Smooth muscle cell (in vitro differentiated cells): Measurements from ENCODE around the gene RAD51B. TPM values are rescaled to one million over a fixed set of nuclear protein-coding genes. Genes with fewer than 3 reads are reported as not detected.

Experiments used
- DNase-seq: peaks from one replicate; lab custom pipeline; 2025; ENCODE audit not compliant: unreplicated experiment; lab: John Stamatoyannopoulos, UW
- H2AFZ ChIP-seq: fragments of 200-600 bp; sonication (generic); 2 replicates; pipeline ENCODE4 v1.6.0; 2016; ENCODE audit warnings: antibody characterized with exemption, low read depth, mild to moderate bottlenecking
- H3F3A ChIP-seq: fragments of 200-600 bp; sonication (generic); 2 replicates; pipeline ENCODE4 v1.6.0; 2017; ENCODE audit warnings: antibody characterized with exemption, low read depth
- H3K27ac ChIP-seq: fragments of 200-600 bp; sonication (generic); 2 replicates; pipeline ENCODE4 v1.5.1; 2016; ENCODE audit warnings: low read depth, mild to moderate bottlenecking
- H3K27me3 ChIP-seq: fragments of 200-600 bp; sonication (generic); 2 replicates; pipeline ENCODE4 v1.6.1; 2016; ENCODE audit warnings: low read depth, mild to moderate bottlenecking
- H3K36me3 ChIP-seq: fragments of 200-600 bp; sonication (generic); 2 replicates; pipeline ENCODE4 v1.5.1; 2016; ENCODE audit warnings: low read depth
- H3K4me1 ChIP-seq: fragments of 200-600 bp; sonication (generic); 2 replicates; pipeline ENCODE4 v1.5.1; 2016; ENCODE audit warnings: low read depth
- H3K4me2 ChIP-seq: fragments of 200-600 bp; sonication (generic); 2 replicates; pipeline ENCODE4 v1.6.0; 2016; ENCODE audit warnings: mild to moderate bottlenecking
- H3K4me3 ChIP-seq: fragments of 200-600 bp; sonication (generic); 2 replicates; pipeline ENCODE4 v1.5.1; 2016; ENCODE audit warnings: mild to moderate bottlenecking
- H3K79me2 ChIP-seq: fragments of 200-600 bp; sonication (generic); 2 replicates; pipeline ENCODE4 v1.6.0; 2016; ENCODE audit warnings: low read depth, mild to moderate bottlenecking
- H3K9ac ChIP-seq: fragments of 200-600 bp; sonication (generic); 2 replicates; pipeline ENCODE4 v1.6.0; 2016; ENCODE audit warnings: low read depth
- H3K9me3 ChIP-seq: fragments of 200-600 bp; sonication (generic); replicated peaks from 2 replicates; pipeline ENCODE4 v1.5.1; 2016; ENCODE audit warnings: low read depth
- H4K20me1 ChIP-seq: fragments of 200-600 bp; sonication (generic); 2 replicates; pipeline ENCODE4 v1.6.0; 2016; ENCODE audit warnings: low read depth
- WGBS: methylation state at CpG from one replicate; pipeline ENCODE4 v1.1.7; 2016; ENCODE audit warnings: low lambda C conversion rate; 5-methylcytosine and 5-hydroxymethylcytosine counted together
- polyA plus RNA-seq: library from polyadenylated mRNA; unstranded; fragments of >200 nt; fragmentation: Nextera tagmentation; extraction: Ambion mirVana; gene quantifications from 2 replicates; pipeline ENCODE4 v1.2.1, GENCODE V29; 2016
- total RNA-seq: library from RNA; depleted of rRNA; stranded (reverse); fragments of >200 nt; gene quantifications from 2 replicates; pipeline ENCODE4 v1.2.3, GENCODE V29; 2014
- TF ChIP-seq, protein P1 (sequence below): fragments of 200-600 bp; sonication (generic); IDR thresholded peaks from 2 replicates; pipeline ENCODE4 v1.5.1; 2017; ENCODE audit warnings: borderline replicate concordance, mild to moderate bottlenecking, antibody characterized with exemption; ENCODE audit not compliant: insufficient read depth, poor library complexity, severe bottlenecking

Gene RAD51B
- total and polyA plus RNA-seq, 2 experiments from 2014 or later, result 4.6 to 5.3 TPM

DNA sequence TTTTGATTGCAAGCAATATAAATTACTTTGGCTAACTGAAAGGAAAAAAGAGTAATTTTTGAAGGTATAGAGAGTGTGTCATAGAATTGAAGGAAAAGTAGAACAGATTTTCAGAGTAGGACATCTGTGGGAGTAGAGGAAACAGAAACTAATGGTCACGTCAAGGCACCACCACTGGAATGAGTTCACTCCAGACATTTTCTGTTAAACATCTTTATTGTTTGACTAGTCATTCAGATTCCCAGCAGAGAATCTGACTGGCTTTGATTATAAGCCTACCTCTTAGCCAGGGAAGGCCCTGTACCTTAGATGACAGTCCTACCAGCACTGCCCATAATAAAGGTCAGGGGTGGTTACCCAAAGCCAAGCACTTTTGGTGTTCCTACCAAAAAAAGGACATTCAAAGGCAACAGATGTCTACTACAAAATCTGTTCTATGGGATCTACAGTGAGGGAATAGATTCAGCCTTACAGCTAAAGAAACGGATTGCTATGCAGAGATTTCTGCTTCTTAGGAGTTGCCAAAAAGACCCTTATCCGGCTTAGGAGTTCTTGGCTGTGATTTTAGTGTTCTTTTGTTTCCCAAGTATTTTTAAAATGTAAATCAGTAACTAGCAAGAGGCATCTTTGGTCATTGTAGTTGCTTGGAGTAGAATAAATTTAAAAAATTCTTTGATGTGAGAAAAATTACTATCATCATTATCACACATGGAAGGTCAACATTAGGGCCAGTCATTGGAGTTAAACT is 410.8 kb downstream of the RAD51B start:
- H3K9ac ChIP-seq, result no peak overlapping the region
- no peak overlapping the region for H3K4me3 ChIP-seq

DNA sequence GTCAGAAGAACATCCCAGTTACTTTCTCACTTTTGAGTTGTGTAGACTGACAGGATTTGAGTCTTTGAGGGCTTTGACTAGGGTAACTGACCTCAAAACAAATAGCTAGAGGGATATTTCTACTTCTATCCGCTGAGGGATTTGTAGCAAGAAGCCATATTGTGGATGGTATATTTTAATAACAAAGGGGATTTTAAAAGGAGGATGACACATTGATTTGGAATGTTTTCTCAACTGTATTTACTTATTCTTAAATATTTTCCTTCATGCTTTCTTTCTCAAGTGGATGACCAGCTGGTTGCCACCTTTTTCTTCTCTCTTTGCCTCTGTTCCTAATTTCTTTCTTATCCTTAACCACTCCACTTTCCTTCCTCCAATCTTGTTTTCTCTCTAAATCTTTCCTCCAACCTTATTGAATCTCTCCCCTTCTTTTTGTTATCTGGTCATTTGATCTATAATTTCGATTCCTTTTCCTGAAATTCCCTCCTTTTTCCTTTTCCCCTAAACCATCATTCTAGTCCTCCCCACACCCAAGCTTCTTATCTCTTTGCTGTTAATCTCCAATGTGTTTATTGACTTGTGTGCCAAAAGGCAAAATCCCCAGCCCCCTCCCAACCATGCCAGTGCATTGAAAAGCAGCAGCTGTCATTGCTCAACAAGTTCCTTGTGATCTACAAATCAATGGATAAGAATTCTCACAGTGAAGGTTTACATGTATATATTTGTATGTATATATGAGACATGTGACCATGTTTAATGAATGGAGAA is 411.6 kb downstream of the RAD51B start:
- no peak for DNase-seq
- H3K4me3 ChIP-seq, result no peak overlapping the region
- peak overlapping the region; percentile 58 for H3K4me2 ChIP-seq
- peak overlapping the region; percentile 77 for H3K9ac ChIP-seq
- H2AFZ ChIP-seq, result no peak overlapping the region
- no peaks in the 10 kb centered on the region for H3K36me3 ChIP-seq
- TF ChIP-seq, protein P1, sequence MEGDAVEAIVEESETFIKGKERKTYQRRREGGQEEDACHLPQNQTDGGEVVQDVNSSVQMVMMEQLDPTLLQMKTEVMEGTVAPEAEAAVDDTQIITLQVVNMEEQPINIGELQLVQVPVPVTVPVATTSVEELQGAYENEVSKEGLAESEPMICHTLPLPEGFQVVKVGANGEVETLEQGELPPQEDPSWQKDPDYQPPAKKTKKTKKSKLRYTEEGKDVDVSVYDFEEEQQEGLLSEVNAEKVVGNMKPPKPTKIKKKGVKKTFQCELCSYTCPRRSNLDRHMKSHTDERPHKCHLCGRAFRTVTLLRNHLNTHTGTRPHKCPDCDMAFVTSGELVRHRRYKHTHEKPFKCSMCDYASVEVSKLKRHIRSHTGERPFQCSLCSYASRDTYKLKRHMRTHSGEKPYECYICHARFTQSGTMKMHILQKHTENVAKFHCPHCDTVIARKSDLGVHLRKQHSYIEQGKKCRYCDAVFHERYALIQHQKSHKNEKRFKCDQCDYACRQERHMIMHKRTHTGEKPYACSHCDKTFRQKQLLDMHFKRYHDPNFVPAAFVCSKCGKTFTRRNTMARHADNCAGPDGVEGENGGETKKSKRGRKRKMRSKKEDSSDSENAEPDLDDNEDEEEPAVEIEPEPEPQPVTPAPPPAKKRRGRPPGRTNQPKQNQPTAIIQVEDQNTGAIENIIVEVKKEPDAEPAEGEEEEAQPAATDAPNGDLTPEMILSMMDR, result no peak
- peaks cover 31% of the 10 kb centered on the region for H3K4me1 ChIP-seq
- no peaks in the 10 kb centered on the region for H4K20me1 ChIP-seq
- WGBS, result 45% methylated on average over 2 of the region's 2 CpGs
- H3K27me3 ChIP-seq, result no peaks in the 10 kb centered on the region
- peaks cover 27% of the 10 kb centered on the region for H3F3A ChIP-seq
- no peaks in the 10 kb centered on the region for H3K9me3 ChIP-seq
- H3K79me2 ChIP-seq, result no peaks in the 10 kb centered on the region
- peak overlapping the region; percentile 97 for H3K27ac ChIP-seq

More for the DNA sequence above, 410.8 kb downstream of the RAD51B start:
- H3K9me3 ChIP-seq, result no peaks in the 10 kb centered on the region
- H3K4me1 ChIP-seq, result peaks cover 31% of the 10 kb centered on the region
- H3K36me3 ChIP-seq, result no peaks in the 10 kb centered on the region
- no peaks in the 10 kb centered on the region for H3K27me3 ChIP-seq
- DNase-seq, result no peak
- peak overlapping the region; percentile 97 for H3K27ac ChIP-seq
- WGBS, result 72% methylated on average over 3 of the region's 3 CpGs
- no peak overlapping the region for H2AFZ ChIP-seq
- no peaks in the 10 kb centered on the region for H3K79me2 ChIP-seq
- TF ChIP-seq, protein P1, result no peak
- peaks cover 27% of the 10 kb centered on the region for H3F3A ChIP-seq
- no peak overlapping the region for H3K4me2 ChIP-seq
- H4K20me1 ChIP-seq, result no peaks in the 10 kb centered on the region

DNA sequence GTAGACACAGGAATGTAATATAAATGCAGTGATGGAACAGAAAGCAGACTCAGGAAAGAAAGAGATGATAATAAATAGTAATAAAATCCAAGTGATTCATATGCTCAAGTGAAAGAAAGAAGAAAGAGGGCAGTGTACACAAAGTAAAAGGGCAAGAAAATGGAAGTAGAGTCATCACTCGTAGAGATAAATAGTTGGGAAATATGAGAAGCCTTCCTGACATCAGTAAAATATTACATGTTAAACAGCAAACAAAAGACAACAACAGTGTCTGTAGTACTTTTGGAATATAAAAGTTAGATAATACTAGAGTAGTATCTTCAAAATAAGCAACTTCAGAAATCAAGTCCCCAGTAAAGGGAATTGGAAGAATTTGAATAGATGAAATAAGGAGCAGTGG is 412.3 kb downstream of the RAD51B start:
- DNase-seq, result no peak
- Histone ChIP-seq H3K79me2 (no peaks in the 10 kb centered on the region), H3K27ac (peak overlapping the region; percentile 97), H2AFZ (no peak overlapping the region), H3K9me3 (no peaks in the 10 kb centered on the region), H3K4me1 (peaks cover 31% of the 10 kb centered on the region), H3K4me3 (no peak overlapping the region), H3F3A (peaks cover 27% of the 10 kb centered on the region), H3K27me3 (no peaks in the 10 kb centered on the region), H3K36me3 (no peaks in the 10 kb centered on the region), H4K20me1 (no peaks in the 10 kb centered on the region), H3K4me2 (peak overlapping the region; percentile 58), H3K9ac (peak overlapping the region; percentile 77)
- 35% methylated on average over 1 of the region's 1 CpG for WGBS
- TF ChIP-seq, protein P1, result no peak
